Astrocyte (in vitro differentiated cells and primary cell): ENCODE measurements around the gene CYTH4. TPM values are rescaled to one million over a fixed set of nuclear protein-coding genes. Genes with fewer than 3 reads are reported as not detected.
A peak's percentile ranks its signal among the peaks of the same experiment; 100 is the strongest.

Source experiments
- DNase-seq: peaks from one replicate; pipeline ENCODE4 v3.0.0-alpha.2; 2010; ENCODE audit warnings: low read depth
- FAIRE-seq: peaks from 2 replicates; lab custom pipeline; 2011; peaks lifted over from hg19 to GRCh38; lab: Jason Lieb, UNC
- H2AFZ ChIP-seq: 2 replicates; pipeline ENCODE4 v1.6.0; 2012; ENCODE audit warnings: low read depth, low read length, inconsistent platforms
- H3K27ac ChIP-seq: 2 replicates; pipeline ENCODE4 v1.5.1; 2011; ENCODE audit warnings: low read depth, low read length, inconsistent platforms
- H3K27me3 ChIP-seq: 2 replicates; pipeline ENCODE4 v1.6.0; 2011; ENCODE audit warnings: low read length, inconsistent platforms; ENCODE audit not compliant: insufficient read depth
- H3K36me3 ChIP-seq: 2 replicates; pipeline ENCODE4 v1.5.1; 2011; ENCODE audit warnings: low read length, inconsistent platforms; ENCODE audit not compliant: insufficient read depth
- H3K4me1 ChIP-seq: 2 replicates; pipeline ENCODE4 v1.5.1; 2011; ENCODE audit warnings: low read length, inconsistent platforms; ENCODE audit not compliant: insufficient read depth
- H3K4me2 ChIP-seq: 2 replicates; pipeline ENCODE4 v1.6.0; 2012; ENCODE audit warnings: low read length, inconsistent platforms
- H3K4me3 ChIP-seq: 2 replicates; pipeline ENCODE4 v1.5.1; 2011; ENCODE audit warnings: low read depth, mild to moderate bottlenecking, low read length, inconsistent platforms; ENCODE audit not compliant: insufficient read depth
- H3K79me2 ChIP-seq: 2 replicates; pipeline ENCODE4 v1.6.0; 2012; ENCODE audit warnings: mild to moderate bottlenecking, low read length, inconsistent platforms; ENCODE audit not compliant: insufficient read depth
- H3K9ac ChIP-seq: 2 replicates; pipeline ENCODE4 v1.6.0; 2012; ENCODE audit warnings: mild to moderate bottlenecking, low read length, inconsistent platforms
- H3K9me3 ChIP-seq: 2 replicates; pipeline ENCODE4 v1.5.1; 2012; ENCODE audit warnings: low read depth, mild to moderate bottlenecking, low read length, inconsistent platforms; ENCODE audit not compliant: insufficient read depth
- H4K20me1 ChIP-seq: 2 replicates; pipeline ENCODE4 v1.6.0; 2012; ENCODE audit warnings: low read length, inconsistent platforms; ENCODE audit not compliant: insufficient read depth
- H3K27ac Mint-ChIP-seq: one replicate; pipeline ENCODE4 v1.8.0; 2021; ENCODE audit warnings: mild to moderate bottlenecking, mixed read lengths; ENCODE audit not compliant: unreplicated experiment
- H3K27me3 Mint-ChIP-seq: one replicate; pipeline ENCODE4 v1.8.0; 2021; ENCODE audit warnings: low read depth, mixed read lengths; ENCODE audit not compliant: unreplicated experiment
- H3K36me3 Mint-ChIP-seq: one replicate; pipeline ENCODE4 v1.8.0; 2021; ENCODE audit warnings: low read depth, mixed read lengths; ENCODE audit not compliant: unreplicated experiment
- H3K4me1 Mint-ChIP-seq: one replicate; pipeline ENCODE4 v1.8.0; 2021; ENCODE audit warnings: low read depth, mixed read lengths; ENCODE audit not compliant: unreplicated experiment
- H3K4me3 Mint-ChIP-seq: one replicate; pipeline ENCODE4 v1.8.0; 2021; ENCODE audit warnings: mild to moderate bottlenecking, moderate library complexity, mixed read lengths; ENCODE audit not compliant: unreplicated experiment
- H3K9me3 Mint-ChIP-seq: one replicate; pipeline ENCODE4 v1.8.0; 2021; ENCODE audit warnings: mild to moderate bottlenecking, mixed read lengths; ENCODE audit not compliant: unreplicated experiment
- CTCF ChIP-seq: IDR thresholded peaks from 2 replicates; pipeline ENCODE4 v1.5.1; 2011; ENCODE audit warnings: low read depth, mild to moderate bottlenecking, inconsistent platforms, low read length, moderate library complexity; ENCODE audit not compliant: insufficient read depth
- EZH2 ChIP-seq: IDR thresholded peaks from 2 replicates; pipeline ENCODE4 v1.6.1; 2012; ENCODE audit warnings: mild to moderate bottlenecking, low read length, inconsistent platforms; ENCODE audit not compliant: insufficient read depth
- total RNA-seq: library from RNA; stranded (reverse); gene quantifications from 2 replicates; pipeline ENCODE4 v1.2.1, GENCODE V29; 2021

The CYTH4 gene
- total RNA-seq, 1 donor from 2014 or later = not detected

GRCh38 chr22:37254209-37254866 is 28.0 kb upstream of the CYTH4 start:
- H3K36me3 Mint-ChIP-seq = no peaks in the 10 kb centered on the region
- Histone ChIP-seq H3K79me2 (no peaks in the 10 kb centered on the region), H3K27ac (peak overlapping the region; percentile 11), H3K4me3 (no peak overlapping the region), H3K4me1 (peaks cover 25% of the 10 kb centered on the region), H2AFZ (no peak overlapping the region), H3K36me3 (no peaks in the 10 kb centered on the region), H3K9ac (no peak overlapping the region), H4K20me1 (no peaks in the 10 kb centered on the region), H3K4me2 (peak overlapping the region; percentile 34), H3K27me3 (no peaks in the 10 kb centered on the region), H3K9me3 (no peaks in the 10 kb centered on the region)
- H3K4me1 Mint-ChIP-seq = peaks cover 6% of the 10 kb centered on the region
- FAIRE-seq = no peak
- no peaks in the 10 kb centered on the region for H3K9me3 Mint-ChIP-seq
- peak; percentile 75 for DNase-seq
- H3K27ac Mint-ChIP-seq = peak overlapping the region; percentile 44
- peaks cover 17% of the 10 kb centered on the region for H3K27me3 Mint-ChIP-seq
- H3K4me3 Mint-ChIP-seq = no peak overlapping the region
- TF ChIP-seq CTCF (no peak), EZH2 (no peak)

GRCh38 chr22:37254867-37255233 is 27.5 kb upstream of the CYTH4 start:
- H3K27me3 Mint-ChIP-seq = peaks cover 22% of the 10 kb centered on the region
- no peaks in the 10 kb centered on the region for H4K20me1 ChIP-seq
- peak; percentile 74 for DNase-seq
- H3K27ac ChIP-seq = peak overlapping the region; percentile 11
- H3K27me3 ChIP-seq = no peaks in the 10 kb centered on the region
- no peaks in the 10 kb centered on the region for H3K9me3 Mint-ChIP-seq
- H3K4me1 Mint-ChIP-seq = peaks cover 6% of the 10 kb centered on the region
- H3K4me2 ChIP-seq = peak overlapping the region; percentile 34
- TF ChIP-seq CTCF (no peak), EZH2 (no peak)
- no peaks in the 10 kb centered on the region for H3K36me3 ChIP-seq
- no peaks in the 10 kb centered on the region for H3K9me3 ChIP-seq
- peaks cover 25% of the 10 kb centered on the region for H3K4me1 ChIP-seq
- H3K79me2 ChIP-seq = no peaks in the 10 kb centered on the region
- H3K27ac Mint-ChIP-seq = peak overlapping the region; percentile 44
- peak; percentile 23 for FAIRE-seq
- no peak overlapping the region for H2AFZ ChIP-seq
- H3K4me3 Mint-ChIP-seq = no peak overlapping the region
- no peaks in the 10 kb centered on the region for H3K36me3 Mint-ChIP-seq
- no peak overlapping the region for H3K9ac ChIP-seq
- no peak overlapping the region for H3K4me3 ChIP-seq

GRCh38 chr22:37255558-37256006 is 26.7 kb upstream of the CYTH4 start:
- Mint-ChIP-seq H3K4me3 (no peak overlapping the region), H3K36me3 (no peaks in the 10 kb centered on the region), H3K27me3 (peaks cover 19% of the 10 kb centered on the region), H3K4me1 (peaks cover 6% of the 10 kb centered on the region), H3K27ac (peak overlapping the region; percentile 27), H3K9me3 (no peaks in the 10 kb centered on the region)
- H3K9ac ChIP-seq = no peak overlapping the region
- H3K27me3 ChIP-seq = no peaks in the 10 kb centered on the region
- no peaks in the 10 kb centered on the region for H3K9me3 ChIP-seq
- TF ChIP-seq CTCF (no peak), EZH2 (no peak)
- H3K4me2 ChIP-seq = no peak overlapping the region
- no peaks in the 10 kb centered on the region for H4K20me1 ChIP-seq
- no peak overlapping the region for H3K27ac ChIP-seq
- no peaks in the 10 kb centered on the region for H3K79me2 ChIP-seq
- DNase-seq (no peak), FAIRE-seq (no peak)
- no peak overlapping the region for H2AFZ ChIP-seq
- no peak overlapping the region for H3K4me3 ChIP-seq
- no peaks in the 10 kb centered on the region for H3K36me3 ChIP-seq
- peaks cover 25% of the 10 kb centered on the region for H3K4me1 ChIP-seq
